ENCODE measurements around the gene GCNT3.

Gene GCNT3

GRCh38 chr15:59611276-59612260 lies at the start of gene GCNT3:
Gene GCNT3, plus strand, starts transcription at chr15:59611783. Its CDS starts 6,456 bp downstream, at chr15:59618239.
- no peak for DNase-seq

GRCh38 chr15:59562448-59563186 lies 49.0 kb upstream of the GCNT3 start:
- no peak for DNase-seq

- DNase-seq = no peak
Measured at GRCh38 chr15:59565299-59565698, 46.3 kb upstream of the GCNT3 start.

- DNase-seq = no peak
Measured at GRCh38 chr15:59567324-59567723, 44.3 kb upstream of the GCNT3 start.

GRCh38 chr15:59569477-59569876 lies 42.1 kb upstream of the GCNT3 start:
- DNase-seq = no peak

GRCh38 chr15:59570315-59570714 lies 41.3 kb upstream of the GCNT3 start:
- no peak for DNase-seq

- no peak for DNase-seq
Measured at GRCh38 chr15:59571606-59572005, 40.0 kb upstream of the GCNT3 start.

GRCh38 chr15:59583088-59583487 lies 28.5 kb upstream of the GCNT3 start:
- no peak for DNase-seq

GRCh38 chr15:59587085-59587826 lies 24.3 kb upstream of the GCNT3 start:
- no peak for DNase-seq

GRCh38 chr15:59590027-59590426 lies 21.6 kb upstream of the GCNT3 start:
- peak; percentile 33 for DNase-seq

GRCh38 chr15:59591356-59591755 lies 20.2 kb upstream of the GCNT3 start:
- no peak for DNase-seq

GRCh38 chr15:59594493-59594942 lies 17.1 kb upstream of the GCNT3 start:
- DNase-seq = peak; percentile 13

- no peak for DNase-seq
Measured at GRCh38 chr15:59594991-59595390, 16.6 kb upstream of the GCNT3 start.

GRCh38 chr15:59595434-59595915 lies 16.1 kb upstream of the GCNT3 start:
- no peak for DNase-seq

GRCh38 chr15:59596640-59597039 lies 14.9 kb upstream of the GCNT3 start:
- no peak for DNase-seq

- DNase-seq = no peak
Measured at GRCh38 chr15:59598461-59598860, 13.1 kb upstream of the GCNT3 start.

- no peak for DNase-seq
Measured at GRCh38 chr15:59605994-59606393, 5.6 kb upstream of the GCNT3 start.

- no peak for DNase-seq
Measured at GRCh38 chr15:59609730-59610712, 1.6 kb upstream of the GCNT3 start.

- no peak for DNase-seq
Measured at GRCh38 chr15:59614153-59614552, 2.6 kb downstream of the GCNT3 start.

GRCh38 chr15:59615661-59616060 lies 4.1 kb downstream of the GCNT3 start:
- no peak for DNase-seq

- DNase-seq = no peak
Measured at GRCh38 chr15:59616379-59616778, 4.8 kb downstream of the GCNT3 start.

GRCh38 chr15:59618406-59618805 lies 6.8 kb downstream of the GCNT3 start:
- DNase-seq = peak; percentile 5
